OCI-LY3 (cell line): ENCODE data around the gene TIMM23B.
"Not testable (repeated sequence)": the region's sequence is repeated elsewhere in the genome, so short reads cannot be mapped to it uniquely, and the experiment has no call there.

Experiments used
- EZH2phosphoT487 ChIP-seq: fragments of 200-600 bp; shearing (Covaris generic); IDR thresholded peaks from 2 replicates; pipeline ENCODE4 v1.6.1; 2018; ENCODE audit warnings: antibody characterized with exemption, mixed run types, low read depth
- TF ChIP-seq, protein P1 (sequence below): fragments of 200-600, 300-600 bp; sonication (generic); IDR thresholded peaks from 2 replicates; pipeline ENCODE4 v1.5.1; 2014; ENCODE audit warnings: antibody characterized with exemption, low read length, low read depth

- TF ChIP-seq, protein P1, sequence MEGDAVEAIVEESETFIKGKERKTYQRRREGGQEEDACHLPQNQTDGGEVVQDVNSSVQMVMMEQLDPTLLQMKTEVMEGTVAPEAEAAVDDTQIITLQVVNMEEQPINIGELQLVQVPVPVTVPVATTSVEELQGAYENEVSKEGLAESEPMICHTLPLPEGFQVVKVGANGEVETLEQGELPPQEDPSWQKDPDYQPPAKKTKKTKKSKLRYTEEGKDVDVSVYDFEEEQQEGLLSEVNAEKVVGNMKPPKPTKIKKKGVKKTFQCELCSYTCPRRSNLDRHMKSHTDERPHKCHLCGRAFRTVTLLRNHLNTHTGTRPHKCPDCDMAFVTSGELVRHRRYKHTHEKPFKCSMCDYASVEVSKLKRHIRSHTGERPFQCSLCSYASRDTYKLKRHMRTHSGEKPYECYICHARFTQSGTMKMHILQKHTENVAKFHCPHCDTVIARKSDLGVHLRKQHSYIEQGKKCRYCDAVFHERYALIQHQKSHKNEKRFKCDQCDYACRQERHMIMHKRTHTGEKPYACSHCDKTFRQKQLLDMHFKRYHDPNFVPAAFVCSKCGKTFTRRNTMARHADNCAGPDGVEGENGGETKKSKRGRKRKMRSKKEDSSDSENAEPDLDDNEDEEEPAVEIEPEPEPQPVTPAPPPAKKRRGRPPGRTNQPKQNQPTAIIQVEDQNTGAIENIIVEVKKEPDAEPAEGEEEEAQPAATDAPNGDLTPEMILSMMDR: not testable (repeated sequence)
- not testable (repeated sequence) for TF ChIP-seq EZH2phosphoT487
Measured at GRCh38 chr10:49916451-49916850, 25.4 kb upstream of the TIMM23B start.
